GM12878 (cell line): ENCODE data around the gene GPC3.

Source experiments
- CHD4 ChIP-seq: fragments of 200-600 bp; sonication (generic); IDR thresholded peaks from 2 replicates; pipeline ENCODE4 v1.6.1; 2016; ENCODE audit warnings: mild to moderate bottlenecking
- CTCF ChIP-seq, 3 experiments: IDR thresholded peaks in 2 of 3; conservative IDR thresholded peaks in 1 of 3; 2 replicates each; pipeline ENCODE4 v1.5.1; 2011; ENCODE audit warnings: low read depth in 3 of 3, low read length in 3 of 3, mild to moderate bottlenecking in 3 of 3, control low read depth in 2 of 3, moderate library complexity in 2 of 3, inconsistent platforms in 1 of 3, mixed read lengths in 1 of 3; ENCODE audit not compliant: control insufficient read depth in 2 of 3, insufficient read depth in 1 of 3; ENCODE audit errors: extremely low read depth in 1 of 3
- EP300 ChIP-seq, 2 experiments: fragments of 150-350 bp in 1 of 2; IDR thresholded peaks; 2 replicates each; pipeline ENCODE4 v1.6.1; 2011 to 2012; ENCODE audit warnings: low read depth in 2 of 2, low read length in 2 of 2, borderline replicate concordance in 1 of 2, improper control_type of control experiment in 1 of 2, inconsistent platforms in 1 of 2; ENCODE audit not compliant: control insufficient read depth in 1 of 2
- ETV6 ChIP-seq, 2 experiments: fragments of 450-650 bp in 1 of 2; IDR thresholded peaks in 1 of 2; conservative IDR thresholded peaks in 1 of 2; 2 replicates each; pipeline ENCODE4 v1.6.1; 2014; ENCODE audit warnings: antibody characterized with exemption in 1 of 2, borderline replicate concordance in 1 of 2, low read depth in 1 of 2, mild to moderate bottlenecking in 1 of 2, moderate library complexity in 1 of 2
- EZH2 ChIP-seq: IDR thresholded peaks from 2 replicates; pipeline ENCODE4 v1.6.1; 2012; ENCODE audit warnings: low read depth, mild to moderate bottlenecking, control low read depth, inconsistent platforms, low read length, borderline replicate concordance; ENCODE audit not compliant: control insufficient read depth
- HCFC1 ChIP-seq: fragments of 150-350 bp; IDR thresholded peaks from 2 replicates; pipeline ENCODE4 v1.6.1; 2014; ENCODE audit warnings: low read length
- JUND ChIP-seq: IDR thresholded peaks from 2 replicates; pipeline ENCODE4 v1.6.1; 2012; ENCODE audit warnings: low read depth, mild to moderate bottlenecking, low read length, improper control_type of control experiment, moderate library complexity
- RFX5 ChIP-seq: IDR thresholded peaks from 2 replicates; pipeline ENCODE4 v1.6.1; 2011; ENCODE audit warnings: low read depth, low read length, improper control_type of control experiment
- TAF1 ChIP-seq: IDR thresholded peaks from 2 replicates; pipeline ENCODE4 v1.6.1; 2011; ENCODE audit warnings: mild to moderate bottlenecking, low read depth, low read length, borderline replicate concordance
- TCF12 ChIP-seq: IDR thresholded peaks from 2 replicates; pipeline ENCODE4 v1.6.1; 2011; ENCODE audit warnings: low read depth, mild to moderate bottlenecking, low read length

- TF ChIP-seq HCFC1 (no peak), TAF1 (no peak), JUND (no peak), TCF12 (no peak), EZH2 (no peak), RFX5 (no peak), EP300 (IDR thresholded peaks at IDR 0.05; ENCODE audit: borderline replicate concordance in 1 of 2, control insufficient read depth in 1 of 2, low read depth in 2 of 2, low read length in 2 of 2) (no peak), CTCF (IDR thresholded peaks at IDR 0.05 in 2 of 3, conservative IDR thresholded peaks at IDR 0.05 in 1 of 3; ENCODE audit: control insufficient read depth in 2 of 3, extremely low read depth in 1 of 3, insufficient read depth in 1 of 3, low read depth in 3 of 3, low read length in 3 of 3) (no peak), ETV6 (conservative IDR thresholded peaks at IDR 0.05 in 1 of 2, IDR thresholded peaks at IDR 0.05 in 1 of 2; ENCODE audit: borderline replicate concordance in 1 of 2, low read depth in 1 of 2) (no peak), CHD4 (no peak)
Observed at GRCh38 chrX:133987188-133987587, 1.8 kb upstream of the GPC3 start.
